Muscle layer of duodenum (tissue), 2 donors: ENCODE measurements around the gene BICRAL.
A peak's percentile ranks its signal among the peaks of the same experiment; 100 is the strongest.
"Not testable (repeated sequence)": the region's sequence is repeated elsewhere in the genome, so short reads cannot be mapped to it uniquely, and the experiment has no call there.

Experiments
- H3K27ac ChIP-seq: one replicate; pipeline ENCODE4 v1.7.0; 2013; ENCODE audit warnings: mild to moderate bottlenecking, low read length
- H3K27me3 ChIP-seq: one replicate; pipeline ENCODE4 v1.7.0; 2013; ENCODE audit warnings: low read depth, mild to moderate bottlenecking, control low read depth, low read length
- H3K36me3 ChIP-seq, 2 donors: one replicate each; pipeline ENCODE4 v1.7.0; 2013; ENCODE audit warnings: low read length in 2 of 2, control low read depth in 1 of 2, mild to moderate bottlenecking in 1 of 2; ENCODE audit not compliant: insufficient read depth in 2 of 2, control insufficient read depth in 1 of 2
- H3K4me1 ChIP-seq, 2 donors: one replicate each; pipeline ENCODE4 v1.7.0; 2013; ENCODE audit warnings: low read length in 2 of 2, mild to moderate bottlenecking in 2 of 2, control low read depth in 1 of 2, moderate library complexity in 1 of 2; ENCODE audit not compliant: insufficient read depth in 2 of 2, control insufficient read depth in 1 of 2
- H3K4me3 ChIP-seq, 2 donors: one replicate each; pipeline ENCODE4 v1.7.0; 2013; ENCODE audit warnings: low read length in 2 of 2, low read depth in 1 of 2, mild to moderate bottlenecking in 1 of 2
- H3K9me3 ChIP-seq, 2 donors: one replicate each; pipeline ENCODE4 v1.7.0; 2013; ENCODE audit warnings: low read length in 2 of 2, control low read depth in 1 of 2, mild to moderate bottlenecking in 1 of 2; ENCODE audit not compliant: control insufficient read depth in 1 of 2
- donor health status: healthy.

Gene BICRAL

GRCh38 chr6:42766163-42766670, 15.6 kb upstream of the BICRAL start:
- Histone ChIP-seq H3K27ac (no peak overlapping the region), H3K4me1 (no peaks in the 10 kb centered on the region), H3K27me3 (no peaks in the 10 kb centered on the region), H3K9me3 (no peaks in the 10 kb centered on the region), H3K4me3 (no peak overlapping the region), H3K36me3 (peaks cover 0 to 5% of the 10 kb centered on the region in 2 donors)

GRCh38 chr6:42769051-42769450, 12.8 kb upstream of the BICRAL start:
- H3K36me3 ChIP-seq = peaks cover 0 to 5% of the 10 kb centered on the region in 2 donors
- H3K9me3 ChIP-seq = no peaks in the 10 kb centered on the region
- H3K4me3 ChIP-seq = no peak overlapping the region
- H3K27ac ChIP-seq = no peak overlapping the region
- no peaks in the 10 kb centered on the region for H3K27me3 ChIP-seq
- peaks cover 0 to 4% of the 10 kb centered on the region in 2 donors for H3K4me1 ChIP-seq

GRCh38 chr6:42769836-42770235, 12.0 kb upstream of the BICRAL start:
- no peaks in the 10 kb centered on the region for H3K9me3 ChIP-seq
- H3K27ac ChIP-seq = no peak overlapping the region
- no peak overlapping the region for H3K4me3 ChIP-seq
- H3K27me3 ChIP-seq = no peaks in the 10 kb centered on the region
- peaks cover 0 to 5% of the 10 kb centered on the region in 2 donors for H3K36me3 ChIP-seq
- peaks cover 0 to 4% of the 10 kb centered on the region in 2 donors for H3K4me1 ChIP-seq

GRCh38 chr6:42771741-42772100, 10.1 kb upstream of the BICRAL start:
- Histone ChIP-seq H3K36me3 (no peaks in the 10 kb centered on the region), H3K4me3 (no peak overlapping the region), H3K9me3 (no peaks in the 10 kb centered on the region), H3K27ac (no peak overlapping the region), H3K27me3 (no peaks in the 10 kb centered on the region), H3K4me1 (peaks cover 0 to 4% of the 10 kb centered on the region in 2 donors)

- H3K9me3 ChIP-seq = no peaks in the 10 kb centered on the region
- H3K4me3 ChIP-seq = no peak overlapping the region
- H3K36me3 ChIP-seq = no peaks in the 10 kb centered on the region
- H3K27ac ChIP-seq = peak overlapping the region; percentile 70
- H3K4me1 ChIP-seq = peaks cover 0 to 4% of the 10 kb centered on the region in 2 donors
- H3K27me3 ChIP-seq = no peaks in the 10 kb centered on the region
These were observed 7.7 kb upstream of the BICRAL start for GRCh38 chr6:42774201-42774600.

GRCh38 chr6:42774821-42775487, 6.9 kb upstream of the BICRAL start:
- H3K27ac ChIP-seq = peak overlapping the region; percentile 70
- not testable (repeated sequence) for H3K36me3 ChIP-seq, H3K27me3 ChIP-seq, H3K9me3 ChIP-seq, H3K4me1 ChIP-seq
- peak overlapping the region in 1 of 2 donors; percentile 18 for H3K4me3 ChIP-seq

GRCh38 chr6:42777126-42777822, 4.6 kb upstream of the BICRAL start:
- Histone ChIP-seq H3K36me3 (no peaks in the 10 kb centered on the region), H3K4me3 (no peak overlapping the region), H3K27ac (no peak overlapping the region), H3K9me3 (no peaks in the 10 kb centered on the region), H3K27me3 (no peaks in the 10 kb centered on the region), H3K4me1 (peaks cover 3 to 6% of the 10 kb centered on the region in 2 donors)

GRCh38 chr6:42778122-42778521, 3.7 kb upstream of the BICRAL start:
- no peak overlapping the region for H3K4me3 ChIP-seq
- no peak overlapping the region for H3K27ac ChIP-seq
- H3K27me3 ChIP-seq = no peaks in the 10 kb centered on the region
- H3K9me3 ChIP-seq = no peaks in the 10 kb centered on the region
- H3K36me3 ChIP-seq = no peaks in the 10 kb centered on the region
- peaks cover 3 to 6% of the 10 kb centered on the region in 2 donors for H3K4me1 ChIP-seq

- H3K36me3 ChIP-seq = peaks cover 0 to 6% of the 10 kb centered on the region in 2 donors
- H3K4me1 ChIP-seq = peaks cover 5 to 6% of the 10 kb centered on the region in 2 donors
- H3K27ac ChIP-seq = no peak overlapping the region
- H3K4me3 ChIP-seq = no peak overlapping the region
- no peaks in the 10 kb centered on the region for H3K9me3 ChIP-seq
- H3K27me3 ChIP-seq = no peaks in the 10 kb centered on the region
These were observed 2.3 kb upstream of the BICRAL start for GRCh38 chr6:42779521-42779920.

GRCh38 chr6:42781546-42781795, 381 bp upstream of the BICRAL start:
- no peaks in the 10 kb centered on the region for H3K27me3 ChIP-seq
- H3K4me3 ChIP-seq = peak overlapping the region in 1 of 2 donors; percentile 85
- H3K9me3 ChIP-seq = no peaks in the 10 kb centered on the region
- H3K4me1 ChIP-seq = peaks cover 15 to 22% of the 10 kb centered on the region in 2 donors
- peaks cover 0 to 6% of the 10 kb centered on the region in 2 donors for H3K36me3 ChIP-seq
- peak overlapping the region; percentile 88 for H3K27ac ChIP-seq

- Histone ChIP-seq H3K9me3 (no peaks in the 10 kb centered on the region), H3K4me1 (peaks cover 18 to 33% of the 10 kb centered on the region in 2 donors)
These were observed 881 bp downstream of the BICRAL start for GRCh38 chr6:42782689-42783176.

More at GRCh38 chr6:42782689-42783176, 881 bp downstream of the BICRAL start:
- peak overlapping the region; percentile 100 for H3K27ac ChIP-seq
- no peaks in the 10 kb centered on the region for H3K27me3 ChIP-seq
- peak overlapping the region; percentile 57 to 85 for H3K4me3 ChIP-seq
- peaks cover 0 to 6% of the 10 kb centered on the region in 2 donors for H3K36me3 ChIP-seq
